SK-N-SH treated with all-trans-retinoic acid at 6 μM for 48 hours (cell line): Measurements from ENCODE around the gene STARD10.

Experiments used
- ESRRG ChIP-seq: fragments of 250-450 bp; sonication (Bioruptor Pico); IDR thresholded peaks from 2 replicates; pipeline ENCODE4 v1.6.1; 2021; ENCODE audit warnings: mild to moderate bottlenecking
- ISL1 ChIP-seq: fragments of 250-450 bp; sonication (Bioruptor Pico); IDR thresholded peaks from 2 replicates; pipeline ENCODE4 v2.1.2; 2022; ENCODE audit warnings: mild to moderate bottlenecking, moderate library complexity
- RARB ChIP-seq: fragments of 250-450 bp; sonication (Bioruptor Pico); IDR thresholded peaks from 2 replicates; pipeline ENCODE4 v1.8.0; 2021; ENCODE audit warnings: mild to moderate bottlenecking, moderate library complexity
- TOX ChIP-seq: fragments of 250-450 bp; sonication (Bioruptor Pico); IDR thresholded peaks from 2 replicates; pipeline ENCODE4 v1.8.0; 2021; ENCODE audit warnings: mild to moderate bottlenecking, moderate library complexity, borderline replicate concordance
- ZFP3 ChIP-seq: fragments of 250-450 bp; sonication (Bioruptor Pico); IDR thresholded peaks from 2 replicates; pipeline ENCODE4 v1.5.0; 2020; ENCODE audit warnings: mild to moderate bottlenecking, moderate library complexity
- ZNF565 ChIP-seq: fragments of 450-650 bp; formaldehyde crosslinking; conservative IDR thresholded peaks from 2 replicates; pipeline ENCODE4 v1.5.0; 2020; ENCODE audit warnings: low read depth, mild to moderate bottlenecking, moderate library complexity
- ZNF70 ChIP-seq: fragments of 450-650 bp; formaldehyde crosslinking; IDR thresholded peaks from 2 replicates; pipeline ENCODE4 v1.5.0; 2020; ENCODE audit warnings: mild to moderate bottlenecking, moderate library complexity

DNA sequence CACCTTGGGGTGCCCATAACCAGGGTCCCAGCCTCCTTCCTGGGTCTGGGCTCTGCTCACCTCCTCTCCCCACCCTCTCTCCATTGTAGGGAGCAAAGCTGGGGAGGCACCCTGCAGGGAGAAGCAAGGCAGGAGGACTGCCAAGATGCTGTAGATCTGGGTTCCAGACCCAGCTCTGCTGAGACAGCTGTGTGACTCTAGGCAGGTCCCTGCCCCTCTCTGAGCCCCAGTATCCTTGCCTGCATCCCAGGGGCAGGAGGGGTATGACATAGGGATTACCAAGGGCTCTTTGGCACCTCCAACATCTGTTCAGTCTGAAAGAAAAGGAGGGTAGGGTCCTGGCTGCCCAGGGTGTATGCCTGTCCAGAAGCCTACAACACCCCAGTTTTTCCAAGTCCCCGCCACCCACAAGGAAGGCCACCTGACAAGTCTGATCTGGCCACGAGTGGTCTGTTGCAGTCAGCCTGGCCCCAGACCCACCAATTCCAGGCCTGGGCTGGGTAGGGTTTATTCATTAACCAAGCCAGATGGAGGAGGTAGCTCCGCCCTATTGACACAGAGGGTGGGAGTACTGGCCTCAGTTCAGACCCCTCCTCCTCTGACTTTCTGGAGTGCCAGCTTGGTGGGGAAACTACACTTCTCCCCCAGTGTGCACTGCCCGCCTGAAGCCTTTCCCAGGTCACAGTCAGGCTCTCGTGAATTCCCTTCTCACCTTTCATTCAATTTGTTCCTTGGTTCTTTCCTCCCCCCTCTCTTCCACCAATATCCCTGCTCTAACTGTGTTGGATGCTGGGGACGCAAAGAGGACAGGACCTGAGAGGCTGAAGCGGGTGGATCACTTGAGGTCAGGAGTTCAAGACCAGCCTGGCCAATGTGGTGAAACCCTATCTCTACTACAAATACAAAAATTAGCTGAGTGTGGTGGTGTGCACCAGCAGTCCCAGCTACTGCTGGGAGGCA is 15.0 kb downstream of the STARD10 start:
- TF ChIP-seq ESRRG (CRISPR knock-in tag), result no peak
- no peak for TF ChIP-seq RARB (CRISPR knock-in tag)
- no peak for TF ChIP-seq ZFP3 (CRISPR knock-in tag)
- no peak for TF ChIP-seq ZNF565 (CRISPR knock-in tag)
- TF ChIP-seq ISL1 (CRISPR knock-in tag), result no peak
- TF ChIP-seq ZNF70 (CRISPR knock-in tag), result no peak
- TF ChIP-seq TOX (CRISPR knock-in tag), result no peak
